Measurements from ENCODE around the gene ADGRG2. TPM values are rescaled to one million over a fixed set of nuclear protein-coding genes. Genes with fewer than 3 reads are reported as not detected.
"Not testable (repeated sequence)": the region's sequence is repeated elsewhere in the genome, so short reads cannot be mapped to it uniquely, and the experiment has no call there.

The ADGRG2 gene
- total RNA-seq, 1 donor from 2014 or later: 0.88 TPM

- DNase-seq (ENCODE audit: low read depth): no peak
- peak within 1 kb of the TSS; percentile 65 for H3K4me3 ChIP-seq (ENCODE audit: low read depth, low read length)
- TF ChIP-seq, protein P1, sequence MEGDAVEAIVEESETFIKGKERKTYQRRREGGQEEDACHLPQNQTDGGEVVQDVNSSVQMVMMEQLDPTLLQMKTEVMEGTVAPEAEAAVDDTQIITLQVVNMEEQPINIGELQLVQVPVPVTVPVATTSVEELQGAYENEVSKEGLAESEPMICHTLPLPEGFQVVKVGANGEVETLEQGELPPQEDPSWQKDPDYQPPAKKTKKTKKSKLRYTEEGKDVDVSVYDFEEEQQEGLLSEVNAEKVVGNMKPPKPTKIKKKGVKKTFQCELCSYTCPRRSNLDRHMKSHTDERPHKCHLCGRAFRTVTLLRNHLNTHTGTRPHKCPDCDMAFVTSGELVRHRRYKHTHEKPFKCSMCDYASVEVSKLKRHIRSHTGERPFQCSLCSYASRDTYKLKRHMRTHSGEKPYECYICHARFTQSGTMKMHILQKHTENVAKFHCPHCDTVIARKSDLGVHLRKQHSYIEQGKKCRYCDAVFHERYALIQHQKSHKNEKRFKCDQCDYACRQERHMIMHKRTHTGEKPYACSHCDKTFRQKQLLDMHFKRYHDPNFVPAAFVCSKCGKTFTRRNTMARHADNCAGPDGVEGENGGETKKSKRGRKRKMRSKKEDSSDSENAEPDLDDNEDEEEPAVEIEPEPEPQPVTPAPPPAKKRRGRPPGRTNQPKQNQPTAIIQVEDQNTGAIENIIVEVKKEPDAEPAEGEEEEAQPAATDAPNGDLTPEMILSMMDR (IDR thresholded peaks at IDR 0.05; ENCODE audit: insufficient read depth, low read length, poor library complexity, severe bottlenecking): no peak
- no peaks in the 10 kb centered on the region for H3K27me3 ChIP-seq (ENCODE audit: control insufficient read depth, insufficient read depth, low read length)
- no peaks in the 10 kb centered on the region for H3K36me3 ChIP-seq (ENCODE audit: control insufficient read depth, insufficient read depth, low read length)
Measured at GRCh38 chrX:18983666-18984380, 138.4 kb downstream of the ADGRG2 start, which contains the start of gene PHKA2. PHKA2 (minus strand) TSS chrX:18984114; CDS start chrX:18983932, 182 bp downstream.

GRCh38 chrX:18981124-18981807, 141.0 kb downstream of the ADGRG2 start:
- DNase-seq (ENCODE audit: low read depth): no peak
- Histone ChIP-seq H3K36me3 (ENCODE audit: control insufficient read depth, insufficient read depth, low read length) (no peaks in the 10 kb centered on the region), H3K27me3 (ENCODE audit: control insufficient read depth, insufficient read depth, low read length) (no peaks in the 10 kb centered on the region), H3K4me3 (ENCODE audit: low read depth, low read length) (no peak overlapping the region)
- TF ChIP-seq, protein P1 (IDR thresholded peaks at IDR 0.05; ENCODE audit: insufficient read depth, low read length, poor library complexity, severe bottlenecking): no peak

DNA sequence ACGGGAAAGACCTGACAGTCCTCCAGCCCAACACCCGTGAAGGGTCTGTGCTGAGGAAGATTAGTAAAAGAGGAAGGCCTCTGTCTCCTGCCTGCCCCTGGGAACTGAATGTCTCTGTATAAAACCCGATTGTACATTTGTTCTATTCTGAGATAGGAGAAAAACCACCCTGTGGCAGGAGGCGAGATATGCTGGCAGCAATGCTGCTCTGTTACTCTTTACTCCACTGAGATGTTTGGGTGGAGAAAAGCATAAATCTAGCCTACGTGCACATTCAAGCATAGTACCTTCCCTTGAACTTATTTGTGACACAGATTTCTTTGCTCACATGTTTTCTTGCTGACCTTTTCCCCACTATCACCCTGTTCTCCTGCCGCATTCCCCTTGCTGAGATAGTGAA, 142.0 kb downstream of the ADGRG2 start:
- not testable (repeated sequence) for H3K27me3 ChIP-seq (ENCODE audit: control insufficient read depth, insufficient read depth, low read length); H3K36me3 ChIP-seq (ENCODE audit: control insufficient read depth, insufficient read depth, low read length); H3K4me3 ChIP-seq (ENCODE audit: low read depth, low read length); DNase-seq (ENCODE audit: low read depth)

DNA sequence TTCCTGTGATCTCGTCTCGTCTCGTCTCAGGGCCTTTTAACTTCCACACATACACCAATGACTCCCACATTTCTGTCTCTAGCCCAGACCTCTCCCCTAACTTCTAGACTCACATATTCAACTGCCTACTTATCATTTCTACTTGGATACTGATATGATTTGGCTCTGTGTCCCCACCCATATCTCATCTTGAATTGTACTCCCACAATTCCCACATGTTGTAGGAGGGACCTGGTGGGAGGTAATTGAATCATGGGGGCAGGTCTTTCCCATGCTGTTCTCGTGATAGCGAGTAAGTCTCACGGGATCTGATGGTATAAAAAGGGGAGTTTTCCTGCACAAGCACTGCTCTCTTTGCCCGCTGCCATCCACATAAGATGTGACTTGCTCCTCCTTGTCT, 147.3 kb downstream of the ADGRG2 start:
- no peaks in the 10 kb centered on the region for H3K27me3 ChIP-seq (ENCODE audit: control insufficient read depth, insufficient read depth, low read length)
- TF ChIP-seq, protein P1 (IDR thresholded peaks at IDR 0.05; ENCODE audit: insufficient read depth, low read length, poor library complexity, severe bottlenecking): no peak
- DNase-seq (ENCODE audit: low read depth): no peak
- no peak overlapping the region for H3K4me3 ChIP-seq (ENCODE audit: low read depth, low read length)
- H3K36me3 ChIP-seq (ENCODE audit: control insufficient read depth, insufficient read depth, low read length): no peaks in the 10 kb centered on the region

DNA sequence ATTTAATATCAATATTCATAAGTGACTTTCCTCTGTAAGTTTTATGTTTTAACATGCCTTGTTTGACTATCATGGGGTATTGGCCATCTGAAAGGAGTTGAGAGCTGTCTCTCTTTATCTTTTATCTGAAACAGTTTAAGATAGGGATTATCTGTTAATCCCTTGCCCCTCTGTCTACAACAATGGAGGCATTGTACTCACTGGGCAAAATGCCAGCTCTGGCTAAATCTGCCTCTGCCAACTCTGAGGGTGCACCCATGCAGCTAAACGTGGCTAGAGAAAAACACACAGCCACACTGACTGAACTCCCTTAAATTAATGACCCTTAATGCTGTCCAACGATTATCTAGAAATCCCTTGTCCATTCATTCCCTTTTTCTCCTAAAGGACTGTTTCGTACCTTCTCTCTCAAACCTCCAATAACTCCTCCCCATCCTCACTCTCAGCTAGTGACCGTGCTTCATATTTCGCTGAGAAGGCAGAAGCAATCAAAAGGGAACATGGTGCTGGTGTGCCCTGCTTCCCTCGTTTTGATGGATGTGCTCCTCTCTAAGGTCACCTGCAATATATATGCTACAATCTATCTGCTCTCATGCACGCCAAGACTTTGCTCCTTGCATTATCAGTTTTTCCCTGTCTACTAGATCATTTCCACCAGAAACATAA, 148.6 kb downstream of the ADGRG2 start:
- TF ChIP-seq, protein P1 (IDR thresholded peaks at IDR 0.05; ENCODE audit: insufficient read depth, low read length, poor library complexity, severe bottlenecking): no peak
- no peaks in the 10 kb centered on the region for H3K27me3 ChIP-seq (ENCODE audit: control insufficient read depth, insufficient read depth, low read length)
- H3K36me3 ChIP-seq (ENCODE audit: control insufficient read depth, insufficient read depth, low read length): no peaks in the 10 kb centered on the region
- no peak for DNase-seq (ENCODE audit: low read depth)
- H3K4me3 ChIP-seq (ENCODE audit: low read depth, low read length): no peak overlapping the region

DNA sequence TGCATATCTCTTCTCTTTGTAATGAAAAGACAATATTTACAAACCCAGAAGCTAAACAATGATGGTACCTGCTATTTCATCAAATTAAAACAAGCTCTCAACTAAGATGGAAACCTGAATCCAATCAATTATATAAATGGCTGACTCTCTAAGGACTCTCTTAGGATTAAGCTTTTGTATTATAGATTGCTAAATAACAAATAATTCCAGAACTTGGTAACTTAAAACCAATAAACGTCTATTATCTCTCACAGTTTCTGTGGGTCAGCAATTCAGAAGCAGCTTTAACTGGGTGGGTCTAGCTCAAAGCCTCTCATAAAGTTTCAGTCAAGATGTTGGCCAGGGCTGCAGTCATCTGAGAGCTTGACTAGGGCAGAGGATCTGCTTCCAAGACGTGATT, 150.8 kb downstream of the ADGRG2 start:
- TF ChIP-seq, protein P1 (IDR thresholded peaks at IDR 0.05; ENCODE audit: insufficient read depth, low read length, poor library complexity, severe bottlenecking): no peak
- no peak for DNase-seq (ENCODE audit: low read depth)
- Histone ChIP-seq H3K36me3 (ENCODE audit: control insufficient read depth, insufficient read depth, low read length) (no peaks in the 10 kb centered on the region), H3K27me3 (ENCODE audit: control insufficient read depth, insufficient read depth, low read length) (no peaks in the 10 kb centered on the region), H3K4me3 (ENCODE audit: low read depth, low read length) (no peak overlapping the region)

Data from kidney epithelial cell (primary cell).